OCI-LY7 (cell line): ENCODE results near the gene FMN2. TPM values are rescaled to one million over a fixed set of nuclear protein-coding genes. Genes with fewer than 3 reads are reported as not detected.

Source experiments
- BruUV-seq: library from RNA; stranded (reverse); fragments of 400-500 nt; replicated peaks from 2 replicates; lab custom pipeline; 2021; lab: Mats Ljungman, UMichigan
- CTCF ChIA-PET: fragments of 300-600 bp; sonication (Branson Sonifier 250); formaldehyde crosslinking; loops from one replicate; lab custom pipeline; 2022; ENCODE audit warnings: antibody characterized with exemption; ENCODE audit not compliant: unreplicated experiment; lab: Charles Lee
- POLR2A ChIA-PET: fragments of 300-600 bp; sonication (Branson Sonifier 250); formaldehyde crosslinking; loops from one replicate; lab custom pipeline; 2022; ENCODE audit warnings: antibody characterized with exemption; lab: Charles Lee
- DNase-seq: peaks from one replicate; pipeline ENCODE4 v3.0.0-alpha.2; 2015; ENCODE audit warnings: low spot score
- H2AFZ ChIP-seq: fragments of 200-600 bp; sonication (generic), shearing (Covaris generic); 2 replicates; pipeline ENCODE4 v1.6.1; 2014; ENCODE audit warnings: mild to moderate bottlenecking, antibody characterized with exemption, low read length, moderate library complexity
- H3K27ac ChIP-seq: fragments of 200-600 bp; sonication (generic); 2 replicates; pipeline ENCODE4 v1.5.1; 2014; ENCODE audit warnings: mixed run types, low read depth, mild to moderate bottlenecking, moderate library complexity, low read length, inconsistent platforms; ENCODE audit not compliant: poor library complexity, severe bottlenecking
- H3K36me3 ChIP-seq: fragments of 200-600 bp; sonication (generic); 2 replicates; pipeline ENCODE4 v1.6.1; 2014; ENCODE audit warnings: mild to moderate bottlenecking, antibody characterized with exemption, low read length, moderate library complexity, mixed read lengths; ENCODE audit not compliant: insufficient read depth
- H3K4me1 ChIP-seq: fragments of 200-600 bp; sonication (generic); 2 replicates; pipeline ENCODE4 v1.5.1; 2014; ENCODE audit warnings: mild to moderate bottlenecking, low read length; ENCODE audit not compliant: insufficient read depth, poor library complexity, severe bottlenecking
- H3K4me2 ChIP-seq: fragments of 200-600 bp; sonication (generic); 2 replicates; pipeline ENCODE4 v1.6.1; 2014; ENCODE audit warnings: mild to moderate bottlenecking, low read length
- H3K4me3 ChIP-seq: fragments of 200-600 bp; sonication (generic); 2 replicates; pipeline ENCODE4 v1.5.1; 2014; ENCODE audit warnings: mild to moderate bottlenecking, low read depth, low read length; ENCODE audit not compliant: poor library complexity, severe bottlenecking
- H3K79me2 ChIP-seq: fragments of 200-600 bp; sonication (generic); 2 replicates; pipeline ENCODE4 v1.6.1; 2016; ENCODE audit warnings: low read depth, mild to moderate bottlenecking, low read length, moderate library complexity, mixed read lengths; ENCODE audit not compliant: insufficient read depth
- H3K9me2 ChIP-seq: fragments of 200-600 bp; sonication (generic); 2 replicates; pipeline ENCODE4 v1.6.1; 2016; ENCODE audit warnings: mild to moderate bottlenecking, low read length, mixed read lengths; ENCODE audit not compliant: insufficient read depth
- H3K9me3 ChIP-seq: fragments of 200-600 bp; sonication (generic); 2 replicates; pipeline ENCODE4 v1.6.1; 2014; ENCODE audit warnings: mild to moderate bottlenecking, mixed run types, low read length, mixed read lengths
- H4K20me1 ChIP-seq: fragments of 200-600 bp; sonication (generic); 2 replicates; pipeline ENCODE4 v1.6.1; 2014; ENCODE audit warnings: mild to moderate bottlenecking, antibody characterized with exemption, low read length, moderate library complexity, mixed read lengths; ENCODE audit not compliant: insufficient read depth
- CTCF ChIP-seq: fragments of 200-600 bp; sonication (generic); conservative IDR thresholded peaks from 2 replicates; pipeline ENCODE4 v1.5.1; 2014; ENCODE audit warnings: mild to moderate bottlenecking, antibody characterized with exemption, low read length, moderate library complexity, mixed read lengths
- EZH2phosphoT487 ChIP-seq: fragments of 200-600 bp; sonication (generic); IDR thresholded peaks from 2 replicates; pipeline ENCODE4 v1.6.1; 2018; ENCODE audit warnings: low read depth, borderline replicate concordance, mild to moderate bottlenecking, mixed run types, antibody characterized with exemption, low read length, moderate library complexity, mixed read lengths
- intact Hi-C: fragments of 100-400 bp; cut with micrococcal nuclease; formaldehyde crosslinking; loops from one replicate; pipeline ENCODE4 v1.10.0; 2022; ENCODE audit not compliant: unreplicated experiment
- total RNA-seq, 2 experiments: library from RNA; depleted of rRNA in 1 of 2; stranded (reverse); fragments of >200 nt in 1 of 2; shearing (Covaris generic) in 1 of 2; gene quantifications; 2 replicates each; pipeline ENCODE4 v1.2.3, GENCODE V29; 2014 to 2022

Gene FMN2
- total RNA-seq, 2 experiments from 2014 or later, result not detected

GRCh38 chr1:240241278-240241677, 149.6 kb downstream of the FMN2 start:
- H3K4me2 ChIP-seq, result no peak overlapping the region
- intact Hi-C loops, result no loop called here
- no peak for DNase-seq
- TF ChIP-seq CTCF, result no peak
- no peak for TF ChIP-seq EZH2phosphoT487
- H3K4me3 ChIP-seq, result no peak overlapping the region
- ChIA-PET CTCF (no interaction called here), POLR2A (no interaction called here)
- no peaks in the 10 kb centered on the region for H3K9me2 ChIP-seq
- no peaks in the 10 kb centered on the region for H3K9me3 ChIP-seq
- no peaks in the 10 kb centered on the region for H3K79me2 ChIP-seq
- no TSS peak for BruUV-seq
- H4K20me1 ChIP-seq, result no peaks in the 10 kb centered on the region
- H2AFZ ChIP-seq, result no peak overlapping the region
- H3K36me3 ChIP-seq, result no peaks in the 10 kb centered on the region
- no peak overlapping the region for H3K27ac ChIP-seq
- no peaks in the 10 kb centered on the region for H3K4me1 ChIP-seq

GRCh38 chr1:240242601-240243144, 151.0 kb downstream of the FMN2 start:
- no TSS peak for BruUV-seq
- H3K27ac ChIP-seq, result no peak overlapping the region
- TF ChIP-seq CTCF, result no peak
- H4K20me1 ChIP-seq, result no peaks in the 10 kb centered on the region
- H3K36me3 ChIP-seq, result no peaks in the 10 kb centered on the region
- no peaks in the 10 kb centered on the region for H3K9me3 ChIP-seq
- ChIA-PET CTCF (no interaction called here), POLR2A (no interaction called here)
- no peak overlapping the region for H3K4me2 ChIP-seq
- H3K4me3 ChIP-seq, result no peak overlapping the region
- intact Hi-C loops, result no loop called here
- H3K9me2 ChIP-seq, result no peaks in the 10 kb centered on the region
- no peak for DNase-seq
- no peak overlapping the region for H2AFZ ChIP-seq
- H3K4me1 ChIP-seq, result no peaks in the 10 kb centered on the region
- no peaks in the 10 kb centered on the region for H3K79me2 ChIP-seq

GRCh38 chr1:240244968-240245628, 153.4 kb downstream of the FMN2 start:
- BruUV-seq, result no TSS peak
- Histone ChIP-seq H3K4me2 (no peak overlapping the region), H3K9me3 (no peaks in the 10 kb centered on the region), H3K4me3 (no peak overlapping the region), H3K79me2 (no peaks in the 10 kb centered on the region), H3K36me3 (no peaks in the 10 kb centered on the region), H3K27ac (no peak overlapping the region), H4K20me1 (no peaks in the 10 kb centered on the region), H2AFZ (no peak overlapping the region), H3K4me1 (no peaks in the 10 kb centered on the region), H3K9me2 (no peaks in the 10 kb centered on the region)
- CTCF ChIA-PET, result no interaction called here
- no peak for DNase-seq
- POLR2A ChIA-PET, result interaction anchor here (0.6 kb wide), 1 partner anchor 583 kb away, joined by 3 read pairs; no protein-coding TSS in a partner anchor
- intact Hi-C loops, result no loop called here
- TF ChIP-seq CTCF (no peak), EZH2phosphoT487 (no peak)
